Epithelial cell of proximal tubule (primary cell): Measurements from ENCODE around the gene TBX15. TPM values are rescaled to one million over a fixed set of nuclear protein-coding genes. Genes with fewer than 3 reads are reported as not detected.

Experiments used
- DNase-seq: peaks from one replicate; pipeline ENCODE4 v3.0.0-alpha.2; 2011; ENCODE audit warnings: low read depth
- H3K4me3 ChIP-seq: 2 replicates; pipeline ENCODE4 v1.5.1; 2011; ENCODE audit warnings: low read depth, mild to moderate bottlenecking, low read length
- CTCF ChIP-seq: conservative IDR thresholded peaks from 2 replicates; pipeline ENCODE4 v1.5.1; 2012; ENCODE audit warnings: low read depth, mild to moderate bottlenecking, low read length
- total RNA-seq: library from RNA; depleted of rRNA; stranded (reverse); fragments of >200 nt; gene quantifications from 2 replicates; pipeline ENCODE4 v1.2.3, GENCODE V29; 2015

Gene TBX15
- 0.07 TPM in 1 of 2 replicates, not detected in the other for total RNA-seq

DNA sequence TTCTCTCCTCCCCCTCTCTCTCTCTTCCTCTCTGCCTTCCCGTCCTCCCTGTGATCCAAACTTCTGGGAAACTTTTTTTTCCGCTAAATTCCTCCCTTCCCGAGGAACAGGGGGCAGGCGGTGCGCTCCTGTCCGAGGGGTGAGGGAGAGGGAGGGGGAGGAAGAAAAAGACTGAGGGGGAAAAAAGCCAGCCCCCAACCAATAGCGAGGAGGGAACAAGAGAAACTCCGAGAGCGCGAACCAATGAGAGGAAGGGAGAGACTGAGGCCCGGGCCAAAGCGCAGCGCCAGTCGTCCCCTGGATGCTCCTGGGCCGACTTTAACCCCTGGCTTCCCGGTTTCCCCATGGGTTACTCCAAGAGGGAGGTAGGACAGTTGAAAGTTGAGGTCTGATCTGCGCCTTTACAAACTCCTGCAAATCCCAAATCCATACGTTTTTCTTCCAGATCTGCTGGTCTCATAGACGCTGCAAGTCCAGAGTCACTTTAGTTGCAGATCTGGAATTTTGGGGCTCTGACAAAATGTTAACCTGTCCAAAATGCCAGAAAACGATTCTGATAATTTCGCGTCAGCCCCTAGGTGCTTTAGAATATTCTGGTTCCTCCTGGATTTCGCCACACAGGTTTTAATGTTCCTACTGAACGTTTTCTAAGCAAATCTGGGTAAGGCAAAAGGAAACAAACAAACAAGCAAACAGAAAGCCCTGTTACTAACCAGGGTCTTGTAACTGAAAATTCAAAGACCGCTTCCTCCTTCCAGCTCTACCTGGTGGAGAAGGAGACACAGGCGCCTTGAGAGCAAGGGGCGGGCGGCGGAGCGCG is at the start of gene TBX15:
Gene TBX15, minus strand, starts transcription at position 158 of the 820 bp plus-strand sequence. CDS start 548 bp downstream, outside the sequence.
- peak within 1 kb of the TSS; percentile 50 for H3K4me3 ChIP-seq
- no peak for TF ChIP-seq CTCF
- DNase-seq: no peak

GRCh38 chr1:119034359-119034758 is 46.2 kb upstream of the TBX15 start:
- no peak overlapping the region for H3K4me3 ChIP-seq
- no peak for TF ChIP-seq CTCF
- no peak for DNase-seq

GRCh38 chr1:119032986-119033385 is 44.8 kb upstream of the TBX15 start:
- TF ChIP-seq CTCF: no peak
- H3K4me3 ChIP-seq: no peak overlapping the region
- no peak for DNase-seq

DNA sequence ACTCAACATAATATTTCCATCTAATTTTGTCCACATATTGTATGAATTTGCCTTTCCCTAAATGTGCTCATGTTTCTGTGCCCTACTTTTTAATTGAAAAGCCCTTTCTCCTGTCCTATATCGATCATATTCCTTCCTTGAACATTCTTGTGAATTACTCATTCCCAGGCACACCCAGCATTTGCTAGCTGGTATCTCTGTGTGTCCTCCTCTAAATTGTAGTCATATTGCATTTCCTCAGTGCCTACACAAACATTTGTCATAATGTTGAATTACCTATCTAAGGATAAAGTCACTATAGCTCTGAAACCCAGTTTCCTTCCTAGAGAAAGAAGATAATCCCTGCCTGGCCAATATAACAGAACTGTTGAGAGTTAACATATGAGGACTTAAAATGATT is 39.6 kb upstream of the TBX15 start:
- no peak for DNase-seq
- no peak for TF ChIP-seq CTCF
- no peak overlapping the region for H3K4me3 ChIP-seq

- DNase-seq: no peak
- no peak overlapping the region for H3K4me3 ChIP-seq
- TF ChIP-seq CTCF: no peak
Measured at GRCh38 chr1:119026956-119027355, 38.8 kb upstream of the TBX15 start.

- DNase-seq: no peak
- H3K4me3 ChIP-seq: no peak overlapping the region
- no peak for TF ChIP-seq CTCF
Measured at GRCh38 chr1:119015547-119015946, 27.4 kb upstream of the TBX15 start.

- H3K4me3 ChIP-seq: no peak overlapping the region
- no peak for DNase-seq
- TF ChIP-seq CTCF: no peak
Measured at GRCh38 chr1:119012383-119012782, 24.2 kb upstream of the TBX15 start.
